BJ (cell line): ENCODE measurements around the gene CLCN1. TPM values are rescaled to one million over a fixed set of nuclear protein-coding genes. Genes with fewer than 3 reads are reported as not detected.

Experiments
- CTCF ChIA-PET: fragments of 350-600 bp; formaldehyde crosslinking; extraction: SDS; loops from one replicate; lab custom pipeline; 2021; ENCODE audit warnings: antibody characterized with exemption, inconsistent platforms; lab: Yijun Ruan, JAX
- POLR2A ChIA-PET: fragments of 300-600 bp; sonication (Branson Sonifier 250); formaldehyde crosslinking; extraction: SDS; loops from one replicate; lab custom pipeline; 2021; ENCODE audit warnings: antibody characterized with exemption; lab: Charles Lee
- DNase-seq: peaks from one replicate; pipeline ENCODE4 v3.0.0-alpha.2; 2011; ENCODE audit warnings: low read depth
- H3K27me3 ChIP-seq: 2 replicates; pipeline ENCODE4 v1.6.0; 2011; ENCODE audit warnings: low read length; ENCODE audit not compliant: control insufficient read depth, insufficient read depth
- H3K36me3 ChIP-seq: 2 replicates; pipeline ENCODE4 v1.5.1; 2011; ENCODE audit warnings: low read length; ENCODE audit not compliant: control insufficient read depth, insufficient read depth
- H3K4me3 ChIP-seq: 2 replicates; pipeline ENCODE4 v1.5.1; 2011; ENCODE audit warnings: low read depth, mild to moderate bottlenecking, control low read depth, low read length
- CTCF ChIP-seq: IDR thresholded peaks from 2 replicates; pipeline ENCODE4 v1.5.1; 2011; ENCODE audit warnings: low read depth, mild to moderate bottlenecking, control low read depth, inconsistent platforms, low read length, moderate library complexity; ENCODE audit not compliant: insufficient read depth
- polyA plus RNA-seq: library from polyadenylated mRNA; depleted of rRNA; stranded (reverse); fragments of >200 nt; gene quantifications from 2 replicates; pipeline ENCODE4 v1.2.3, GENCODE V29; 2011

CLCN1 gene
- polyA plus RNA-seq, 1 experiment = not detected

DNA sequence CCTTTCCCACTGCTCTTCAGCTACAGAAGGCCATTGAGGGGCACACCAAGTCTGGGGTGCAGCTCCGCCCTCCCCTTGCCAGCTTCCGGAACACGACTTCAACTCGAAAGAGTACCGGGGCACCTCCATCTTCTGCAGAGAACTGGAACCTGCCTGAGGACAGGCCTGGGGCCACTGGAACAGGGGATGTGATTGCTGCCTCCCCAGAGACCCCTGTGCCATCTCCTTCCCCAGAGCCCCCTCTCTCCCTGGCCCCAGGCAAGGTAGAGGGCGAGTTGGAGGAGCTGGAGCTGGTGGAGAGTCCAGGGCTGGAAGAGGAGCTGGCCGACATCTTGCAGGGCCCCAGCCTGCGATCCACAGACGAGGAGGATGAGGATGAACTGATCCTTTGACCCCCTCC, 35.7 kb downstream of the CLCN1 start:
- TF ChIP-seq CTCF = no peak
- DNase-seq = no peak
- CTCF ChIA-PET = interaction anchor here (1.4 kb wide), 1 partner anchor 9 kb away, joined by 3 read pairs; no protein-coding TSS in a partner anchor
- Histone ChIP-seq H3K36me3 (no peaks in the 10 kb centered on the region), H3K4me3 (no peak overlapping the region), H3K27me3 (peaks cover 15% of the 10 kb centered on the region)
- POLR2A ChIA-PET = no interaction called here

GRCh38 chr7:143352531-143353002, 36.7 kb downstream of the CLCN1 start:
- DNase-seq = no peak
- CTCF ChIA-PET = no interaction called here
- Histone ChIP-seq H3K4me3 (no peak overlapping the region), H3K36me3 (no peaks in the 10 kb centered on the region), H3K27me3 (peaks cover 15% of the 10 kb centered on the region)
- POLR2A ChIA-PET = no interaction called here
- no peak for TF ChIP-seq CTCF

DNA sequence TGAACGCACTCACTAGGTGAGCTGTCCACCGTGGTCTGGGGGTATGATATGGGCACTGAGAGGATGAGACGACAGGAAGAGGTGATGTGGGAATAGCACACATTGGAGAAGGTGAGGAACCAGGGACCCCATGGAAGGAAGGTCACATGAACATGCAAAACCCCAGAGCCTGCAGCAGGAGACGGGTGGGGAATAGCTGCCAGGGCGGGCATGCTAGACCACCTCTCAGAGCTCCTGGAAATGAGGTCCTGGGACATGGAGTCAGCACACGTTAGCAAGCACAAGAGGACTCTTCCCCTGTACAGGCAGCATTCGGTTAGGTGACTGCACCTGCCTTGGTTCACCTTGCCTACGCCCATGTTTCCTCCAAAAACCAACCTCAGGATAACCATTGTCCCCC, 38.5 kb downstream of the CLCN1 start:
- POLR2A ChIA-PET = no interaction called here
- no peaks in the 10 kb centered on the region for H3K36me3 ChIP-seq
- H3K27me3 ChIP-seq = peaks cover 11% of the 10 kb centered on the region
- no peak for TF ChIP-seq CTCF
- DNase-seq = no peak
- no peak overlapping the region for H3K4me3 ChIP-seq
- CTCF ChIA-PET = no interaction called here

DNA sequence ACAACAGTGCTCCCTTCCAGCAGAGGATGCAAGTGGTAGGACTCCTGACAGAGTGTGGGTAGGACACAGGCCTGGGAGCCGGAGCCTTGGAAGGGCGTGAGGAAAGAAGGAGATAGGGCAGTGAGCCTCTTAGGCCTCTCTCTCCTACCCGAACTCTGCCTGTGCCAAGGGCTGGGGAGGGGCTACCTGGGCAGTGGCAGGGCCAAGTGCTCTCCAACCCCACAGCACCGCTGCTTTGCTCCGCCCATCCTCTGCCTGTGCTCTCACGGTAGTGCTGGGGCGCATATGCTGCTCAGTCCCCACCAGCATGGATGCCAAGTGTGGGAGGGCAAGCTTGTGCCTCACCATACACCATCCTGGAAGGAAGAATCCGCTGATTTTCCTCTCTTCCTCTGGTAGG, 39.1 kb downstream of the CLCN1 start:
- POLR2A ChIA-PET = no interaction called here
- Histone ChIP-seq H3K27me3 (peaks cover 15% of the 10 kb centered on the region), H3K36me3 (no peaks in the 10 kb centered on the region), H3K4me3 (no peak overlapping the region)
- DNase-seq = no peak
- CTCF ChIA-PET = interaction anchor here (1.4 kb wide), 1 partner anchor 115 kb away, joined by 4 read pairs; no protein-coding TSS in a partner anchor
- TF ChIP-seq CTCF = no peak

DNA sequence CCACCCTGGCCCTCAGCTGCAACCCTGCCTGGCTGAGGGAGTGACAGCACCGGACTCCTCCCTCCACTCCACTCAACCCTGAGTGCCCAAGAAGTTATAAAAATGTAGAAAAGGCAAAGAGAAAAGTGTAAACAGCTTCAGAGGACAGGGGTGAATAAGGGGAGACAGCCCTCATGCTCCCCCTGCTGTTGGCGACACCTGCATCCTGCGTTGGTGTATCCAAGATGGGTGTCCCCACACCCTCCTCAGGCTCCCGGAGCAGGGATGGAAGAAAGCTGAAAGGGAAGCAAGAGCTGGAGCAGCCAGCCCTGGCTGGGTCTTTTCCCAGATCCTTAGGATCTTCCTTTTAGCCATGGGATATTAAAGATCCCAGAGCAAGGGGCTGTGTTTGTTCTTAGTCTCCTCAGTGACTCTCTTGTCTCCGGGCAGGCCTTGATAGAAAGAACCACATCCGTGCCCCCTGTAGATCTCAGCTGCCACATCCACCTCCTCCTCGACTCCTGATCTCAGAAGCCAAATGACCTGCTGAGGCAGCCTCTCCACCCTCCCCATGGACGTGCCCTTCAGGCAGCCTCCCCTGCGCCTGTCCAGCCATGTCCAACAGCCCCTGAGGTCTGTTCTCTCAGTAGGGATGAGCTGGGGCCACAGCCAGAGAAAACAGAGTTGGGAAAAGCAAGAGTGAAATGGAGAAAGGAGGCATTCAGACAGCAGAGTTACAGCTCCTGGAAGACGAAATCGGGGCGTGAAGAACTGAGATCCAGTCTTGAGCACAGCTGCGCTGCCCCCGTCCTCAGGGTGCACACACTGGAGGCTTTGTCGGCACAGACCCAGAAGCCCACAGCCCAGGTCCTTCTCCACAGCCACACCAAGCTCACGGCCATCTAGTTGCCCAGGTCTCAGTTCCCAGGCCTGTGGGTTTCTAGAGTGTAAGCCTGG, 39.8 kb downstream of the CLCN1 start:
- Histone ChIP-seq H3K4me3 (no peak overlapping the region), H3K36me3 (no peaks in the 10 kb centered on the region), H3K27me3 (peaks cover 14% of the 10 kb centered on the region)
- TF ChIP-seq CTCF = no peak
- CTCF ChIA-PET = interaction anchor here (1.4 to 1.5 kb wide), 2 partner anchors 14 to 115 kb away, joined by 3 to 4 read pairs; no protein-coding TSS in a partner anchor
- POLR2A ChIA-PET = no interaction called here
- DNase-seq = no peak
